GM19025 (cell line): ENCODE measurements around the gene MYH4.

Experiments used
- ATAC-seq: cut with Tn5 transposase; IDR thresholded peaks from one replicate; pipeline ENCODE4 v1.9.1; 2021; ENCODE audit warnings: mild to moderate bottlenecking, low read depth, moderate library complexity; ENCODE audit not compliant: unreplicated experiment

Gene MYH4

DNA sequence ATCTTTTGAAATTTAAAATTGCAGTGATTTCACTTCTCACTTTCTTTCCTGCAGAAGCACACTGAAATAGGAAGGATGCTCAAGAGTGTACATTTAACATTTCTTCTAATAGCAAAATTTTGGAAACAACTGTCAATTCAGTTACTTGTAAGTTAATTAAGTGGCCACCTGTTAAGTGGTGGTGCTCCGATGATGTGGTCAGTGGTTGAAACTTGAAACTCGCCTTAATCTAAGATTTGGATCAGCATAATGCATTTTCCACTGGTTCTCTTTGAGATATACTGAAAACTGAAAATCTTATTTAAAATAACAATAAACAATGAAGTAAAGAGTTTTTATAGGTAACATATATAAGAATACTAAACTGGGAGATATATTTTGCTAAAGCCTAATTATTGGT lies 40.6 kb downstream of the MYH4 start:
- ATAC-seq = no peak

DNA sequence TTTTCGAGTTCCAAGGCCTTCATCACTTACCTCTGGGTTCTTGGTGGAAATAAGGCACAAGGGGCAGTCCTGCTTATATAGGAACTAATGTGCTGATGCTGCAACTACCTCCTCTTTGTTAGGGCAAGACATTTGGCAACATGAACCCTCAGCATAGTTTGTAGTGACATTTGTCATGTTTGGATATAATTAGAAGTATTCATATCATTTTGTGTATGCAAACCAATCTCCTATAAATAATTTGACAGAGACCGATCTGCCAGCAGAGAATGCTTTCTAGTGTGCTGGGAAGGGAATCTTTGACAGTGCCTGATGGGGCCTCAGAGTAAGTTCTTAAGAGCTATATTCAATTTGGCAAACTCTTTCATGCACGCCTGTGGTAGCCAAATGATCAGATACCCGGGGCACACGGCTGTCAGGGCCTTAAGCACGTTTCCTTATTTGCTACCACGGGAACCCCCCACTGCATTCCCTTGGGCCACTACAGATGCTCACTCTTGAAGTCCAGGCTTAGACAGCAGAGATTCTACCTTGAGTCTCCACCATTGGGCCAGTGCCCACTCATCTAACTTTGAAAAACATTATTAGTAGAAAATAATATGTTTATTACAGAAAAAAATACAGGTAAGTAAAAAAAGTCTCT lies 47.3 kb downstream of the MYH4 start, which contains the start of gene MYH8:
Gene MYH8, minus strand, starts transcription at position 51 of the 643 bp plus-strand sequence. CDS start 1,723 bp downstream, outside the sequence.
- no peak for ATAC-seq

DNA sequence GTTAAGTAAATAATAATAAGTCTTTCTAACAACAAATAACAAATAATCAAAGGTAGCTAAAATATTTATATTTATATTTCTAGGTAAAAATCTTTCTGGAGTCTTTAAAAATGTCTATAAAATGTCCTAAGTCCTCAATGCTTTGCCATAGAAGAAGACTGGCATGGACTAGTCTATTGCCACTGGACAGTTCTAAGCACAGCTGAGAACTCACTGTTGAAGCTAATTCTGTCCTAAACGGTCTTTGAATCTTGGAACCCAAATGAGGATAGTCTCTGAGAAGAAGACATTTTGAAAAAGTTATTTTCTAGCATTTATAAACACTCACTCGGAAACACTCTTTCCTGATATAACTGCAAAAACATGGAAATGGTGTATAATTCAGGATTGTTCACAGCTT lies 48.1 kb downstream of the MYH4 start:
- no peak for ATAC-seq

DNA sequence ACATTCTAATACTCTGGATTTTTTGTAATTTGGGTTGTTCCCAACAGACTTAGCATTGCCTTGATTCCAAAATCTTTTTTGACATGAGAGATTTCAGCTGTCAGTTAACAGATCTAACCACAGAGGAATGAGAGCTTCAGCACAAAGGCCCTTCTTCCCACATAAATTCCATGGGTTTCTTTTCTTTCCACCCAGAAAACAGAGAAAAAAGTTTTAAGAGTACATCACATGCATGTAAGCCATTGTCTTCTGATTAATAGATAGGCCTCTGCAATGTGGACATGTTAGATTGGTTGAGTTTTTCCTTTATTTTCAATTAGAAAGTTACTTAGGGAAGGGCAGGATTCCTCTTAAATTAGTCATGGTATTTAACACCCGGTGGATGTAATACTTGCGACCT lies 48.5 kb downstream of the MYH4 start:
- ATAC-seq = no peak

DNA sequence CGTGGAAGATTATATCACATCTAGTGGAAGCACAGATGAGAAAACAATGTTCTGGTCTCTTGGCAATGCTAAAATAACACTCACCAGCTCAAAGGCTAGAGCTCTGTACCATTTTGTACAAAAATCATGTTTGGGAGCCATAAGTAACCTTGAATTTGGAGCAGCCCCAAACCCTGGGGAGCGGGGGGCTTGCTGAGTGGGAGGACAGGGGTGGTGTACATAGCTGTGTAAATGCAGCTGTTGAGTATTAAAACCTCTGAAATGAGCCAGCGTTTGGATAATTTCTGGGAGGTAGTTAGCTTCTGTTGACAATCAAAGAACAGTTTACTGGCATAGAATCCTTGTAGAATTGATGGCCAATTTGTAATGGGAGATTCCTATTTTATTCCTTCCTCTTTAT lies 51.9 kb downstream of the MYH4 start:
- no peak for ATAC-seq

DNA sequence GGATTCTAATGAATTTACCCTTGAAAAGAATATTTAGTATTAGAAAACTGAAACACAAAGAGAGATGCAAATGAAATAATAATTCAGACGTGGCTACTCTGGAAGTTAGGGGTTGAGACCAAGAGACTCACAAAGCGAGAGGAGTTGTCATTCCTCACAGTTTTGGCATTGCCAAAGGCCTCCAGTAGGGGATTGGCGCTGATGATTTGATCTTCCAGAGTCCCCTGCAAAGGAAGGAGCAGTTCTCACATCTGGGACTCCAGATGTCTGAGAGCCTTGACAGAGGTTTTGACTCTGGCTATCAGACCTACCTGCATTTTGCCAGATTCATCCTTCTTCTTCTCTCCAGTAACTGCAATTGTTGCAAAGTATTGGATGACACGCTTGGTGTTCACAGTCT lies 54.2 kb downstream of the MYH4 start:
- no peak for ATAC-seq

DNA sequence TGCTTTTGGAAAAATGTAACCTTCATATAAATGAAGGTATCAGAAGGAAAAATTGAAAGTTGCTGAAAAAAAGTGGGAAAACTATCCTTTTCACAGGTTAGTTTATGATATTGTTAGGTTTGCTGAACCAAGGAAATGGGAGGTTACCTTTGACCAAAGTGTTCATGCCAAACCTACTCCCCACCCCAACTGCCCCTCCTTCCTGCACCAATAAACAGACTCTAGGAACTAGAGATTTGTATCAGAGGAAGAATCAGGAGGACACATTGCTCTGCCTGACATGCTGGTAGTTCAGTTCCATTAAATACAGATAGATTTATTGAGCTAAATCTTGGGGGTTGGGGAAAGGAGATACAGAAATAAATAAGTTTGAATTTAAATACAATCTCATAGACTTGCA lies 65.8 kb downstream of the MYH4 start:
- ATAC-seq = no peak

DNA sequence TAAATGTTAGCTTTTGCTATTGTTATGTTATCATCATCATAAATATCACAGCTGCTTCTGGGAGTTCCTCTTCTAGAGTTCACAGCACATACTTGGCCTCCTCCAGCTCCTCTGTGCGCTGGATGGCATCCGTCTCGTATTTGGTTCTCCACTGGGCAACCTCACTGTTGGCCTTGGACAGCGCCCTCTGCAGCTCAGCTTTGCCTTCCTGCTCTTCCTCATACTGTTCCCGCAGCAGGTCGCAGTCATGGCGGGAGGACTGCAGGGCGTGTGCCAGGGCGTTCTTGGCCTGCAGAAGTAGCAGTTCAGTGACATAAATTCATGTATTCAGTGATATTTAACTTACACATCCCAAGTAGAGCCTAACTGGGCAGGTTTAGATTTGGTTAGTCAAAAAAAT lies 71.0 kb downstream of the MYH4 start:
- no peak for ATAC-seq

DNA sequence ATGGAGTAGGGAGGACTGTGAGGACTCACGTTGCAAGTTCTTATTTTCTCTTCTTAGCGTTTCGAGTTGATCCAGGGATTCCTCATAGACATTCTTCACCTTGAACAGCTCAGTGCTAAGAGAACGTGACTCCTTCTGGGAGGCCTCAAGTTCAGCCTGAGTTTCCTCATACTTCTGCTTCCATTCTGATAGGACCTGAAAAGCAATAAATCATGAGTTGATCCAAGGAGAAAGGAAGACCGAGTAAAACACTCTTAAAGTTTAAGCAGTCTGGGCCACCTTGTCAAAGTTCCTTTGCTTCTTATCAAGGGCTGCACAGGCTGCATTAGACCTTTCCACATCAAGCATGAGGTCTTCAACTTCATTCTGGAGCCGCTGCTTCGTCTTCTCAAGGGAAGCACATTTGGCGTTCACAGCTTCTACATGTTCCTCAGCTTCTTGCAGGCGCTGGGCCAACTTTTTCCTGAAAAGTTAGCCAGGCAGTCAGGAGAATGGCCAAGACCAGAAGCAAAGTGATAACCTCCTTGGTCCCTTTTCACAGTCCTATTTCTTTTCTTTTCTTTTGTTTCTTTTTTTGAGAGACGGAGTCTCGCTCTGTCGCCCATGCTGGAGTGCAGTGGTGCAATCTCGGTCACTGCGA lies 72.7 kb downstream of the MYH4 start:
- ATAC-seq = no peak

DNA sequence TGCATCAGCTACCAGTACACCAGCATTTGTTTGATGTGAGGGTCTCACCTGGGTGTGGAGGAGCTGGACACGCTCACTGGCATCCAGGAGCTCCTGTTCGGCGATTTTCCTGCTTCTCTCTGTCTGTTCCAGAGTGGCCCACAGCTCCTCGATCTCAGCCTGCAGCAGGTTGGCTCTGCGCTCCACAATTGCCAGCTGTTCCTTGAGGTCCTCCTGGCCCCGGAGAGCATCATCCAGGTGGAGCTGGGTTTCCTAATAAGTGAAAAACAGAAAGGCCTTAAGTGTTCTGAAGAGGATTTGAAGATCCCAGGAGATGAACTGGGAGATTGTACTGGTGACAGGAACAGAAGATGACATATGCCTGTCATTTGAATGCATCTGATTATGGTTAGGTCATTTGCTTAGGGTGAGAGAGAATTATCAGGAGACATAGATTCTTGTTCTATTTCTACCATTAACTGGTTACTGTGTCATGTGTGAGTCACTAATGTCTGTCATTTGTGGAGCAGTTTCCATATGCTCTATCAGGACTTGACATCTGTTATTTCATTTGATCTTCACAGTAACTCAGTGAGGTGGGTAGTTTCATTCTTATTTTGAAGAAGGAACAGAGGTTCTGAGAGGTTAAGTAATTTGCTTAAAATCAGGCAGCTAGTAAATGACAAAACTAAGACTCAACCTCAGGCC lies 75.0 kb downstream of the MYH4 start:
- no peak for ATAC-seq
